B cell (primary cell): ENCODE measurements around the gene PGAP3. TPM values are rescaled to one million over a fixed set of nuclear protein-coding genes. Genes with fewer than 3 reads are reported as not detected.

ENCODE experiments used
- ATAC-seq: fragments of 200-7000 bp; cut with Tn5 transposase; one replicate; pipeline ENCODE4 v1.10.0; 2021; ENCODE audit warnings: low read depth, mild to moderate bottlenecking, moderate number of reproducible peaks, moderate library complexity
- CTCF ChIA-PET: fragments of 350-600 bp; sonication (Branson Sonifier 250); formaldehyde crosslinking; loops from one replicate; lab custom pipeline; 2021; ENCODE audit warnings: antibody characterized with exemption, inconsistent platforms; lab: Charles Lee
- POLR2A ChIA-PET: fragments of 350-600 bp; sonication (Branson Sonifier 250); formaldehyde crosslinking; loops from one replicate; lab custom pipeline; 2021; ENCODE audit warnings: antibody characterized with exemption; lab: Charles Lee
- DNase-seq: peaks from one replicate; pipeline ENCODE4 v3.0.0; 2013
- H2AFZ ChIP-seq: 2 replicates; pipeline ENCODE4 v1.6.1; 2012; ENCODE audit warnings: mild to moderate bottlenecking, low read depth, low read length; ENCODE audit not compliant: insufficient read depth, poor library complexity, severe bottlenecking
- H3K27ac ChIP-seq, 2 donors: 1 replicate in 1 of 2; 2 replicates in 1 of 2; pipeline ENCODE4 v1.5.1; 2012 to 2013; ENCODE audit warnings: low read length in 2 of 2, mild to moderate bottlenecking in 2 of 2, moderate library complexity in 1 of 2
- H3K27me3 ChIP-seq, 4 experiments: fragments of 200-600 bp in 1 of 4; sonication (generic) in 1 of 4; replicated peaks in 1 of 4; 1 replicate in 2 of 4; 2 replicates in 2 of 4; pipeline versions ENCODE4 v1.6.1 to v1.7.0; 2013 to 2016; ENCODE audit warnings: low read length in 3 of 4, mild to moderate bottlenecking in 2 of 4, mixed read lengths in 1 of 4, moderate library complexity in 1 of 4; ENCODE audit not compliant: insufficient read depth in 4 of 4, control insufficient read depth in 3 of 4; ENCODE audit errors: control extremely low read depth in 1 of 4
- H3K36me3 ChIP-seq, 2 experiments: replicated peaks in 1 of 2; 1 replicate in 1 of 2; 2 replicates in 1 of 2; pipeline versions ENCODE4 v1.6.1 to v1.7.1; 2013; ENCODE audit warnings: low read length in 1 of 2; ENCODE audit not compliant: insufficient read depth in 2 of 2, control insufficient read depth in 1 of 2; ENCODE audit errors: control extremely low read depth in 1 of 2, extremely low read depth in 1 of 2
- H3K4me1 ChIP-seq, 2 donors: fragments of 200-600 bp in 1 of 2; sonication (generic) in 1 of 2; 1 replicate in 1 of 2; 2 replicates in 1 of 2; pipeline versions ENCODE4 v1.5.1 to v1.6.1; 2013 to 2017; ENCODE audit warnings: low read length in 2 of 2; ENCODE audit not compliant: control insufficient read depth in 2 of 2, insufficient read depth in 2 of 2
- H3K4me2 ChIP-seq: replicated peaks from 2 replicates; pipeline ENCODE3; 2012; ENCODE audit warnings: mild to moderate bottlenecking, low read depth, low read length; ENCODE audit not compliant: poor library complexity, severe bottlenecking
- H3K4me3 ChIP-seq, 5 experiments: fragments of 200-600 bp in 1 of 5; sonication (generic) in 1 of 5; 1 replicate in 3 of 5; 2 replicates in 2 of 5; pipeline versions ENCODE4 v1.5.1 to v1.7.0; 2011 to 2016; ENCODE audit warnings: low read length in 4 of 5, mild to moderate bottlenecking in 4 of 5, low read depth in 2 of 5, control low read depth in 1 of 5, moderate library complexity in 1 of 5; ENCODE audit not compliant: insufficient read depth in 1 of 5; ENCODE audit errors: control extremely low read depth in 1 of 5, extremely low read depth in 1 of 5
- H3K79me2 ChIP-seq: fragments of 200-600 bp; sonication (generic); one replicate; pipeline ENCODE4 v1.6.0; 2016; ENCODE audit warnings: low read length; ENCODE audit not compliant: control insufficient read depth, insufficient read depth
- H3K9ac ChIP-seq: fragments of 200-600 bp; sonication (generic); 2 replicates; pipeline ENCODE4 v1.6.1; 2017; ENCODE audit warnings: mild to moderate bottlenecking, low read length, moderate library complexity
- H3K9me3 ChIP-seq, 3 donors: one replicate each; pipeline versions ENCODE4 v1.6.1 to v1.7.1; 2013; ENCODE audit warnings: low read length in 2 of 3; ENCODE audit not compliant: control insufficient read depth in 2 of 3, insufficient read depth in 1 of 3; ENCODE audit errors: control extremely low read depth in 1 of 3
- H4K20me1 ChIP-seq: 2 replicates; pipeline ENCODE4 v1.6.0; 2012; ENCODE audit warnings: mild to moderate bottlenecking, low read length; ENCODE audit not compliant: insufficient read depth, control insufficient read depth, poor library complexity, severe bottlenecking
- H3K27ac Mint-ChIP-seq: one replicate; pipeline ENCODE4 v1.8.0; 2021; ENCODE audit warnings: mixed read lengths
- H3K27me3 Mint-ChIP-seq: one replicate; pipeline ENCODE4 v1.8.0; 2021; ENCODE audit warnings: mixed read lengths
- H3K4me1 Mint-ChIP-seq: one replicate; pipeline ENCODE4 v1.8.0; 2021; ENCODE audit warnings: mixed read lengths
- H3K4me3 Mint-ChIP-seq: one replicate; pipeline ENCODE4 v1.8.0; 2021; ENCODE audit warnings: mixed read lengths
- H3K9me3 Mint-ChIP-seq: one replicate; pipeline ENCODE4 v1.8.0; 2022; ENCODE audit warnings: mixed read lengths; ENCODE audit not compliant: insufficient read depth
- CTCF ChIP-seq: fragments of 200-600 bp; IDR thresholded peaks from one replicate; pipeline ENCODE4 v1.8.0; 2022; ENCODE audit warnings: antibody characterized with exemption, mild to moderate bottlenecking
- EZH2 ChIP-seq: IDR thresholded peaks from 2 replicates; pipeline ENCODE4 v1.6.1; 2012; ENCODE audit warnings: borderline replicate concordance, low read depth, mild to moderate bottlenecking, moderate library complexity, low read length; ENCODE audit not compliant: insufficient read depth, poor library complexity, severe bottlenecking
- WGBS: methylation state at CpG from one replicate; pipeline ENCODE4 v1.1.5; 2013; ENCODE audit warnings: missing lambda C conversion rate; ENCODE audit not compliant: insufficient coverage; 5-methylcytosine and 5-hydroxymethylcytosine counted together
- intact Hi-C: fragments of 100-400 bp; cut with micrococcal nuclease; formaldehyde crosslinking; loops from one replicate; pipeline ENCODE4 v1.10.0; 2022
- polyA plus RNA-seq: library from polyadenylated mRNA; depleted of rRNA; stranded (reverse); fragments of >200 nt; gene quantifications from 2 replicates; pipeline ENCODE4 v1.2.3, GENCODE V29; 2012
- total RNA-seq, 2 donors: library from RNA; stranded (reverse); fragments of 120-200 nt in 1 of 2; gene quantifications; 1 replicate in 1 of 2; 2 replicates in 1 of 2; pipeline versions ENCODE4 v1.2.3 to v1.2.4, GENCODE V29; 2013 to 2022

Gene PGAP3
- total and polyA plus RNA-seq, 2 donors (not counting 1 experiment from before 2014, with no cell fraction given): 27.4 to 34.3 TPM

GRCh38 chr17:39622380-39623006 lies 65.4 kb downstream of the PGAP3 start:
- intact Hi-C loops: loop anchor here (1.0 to 5.0 kb wide), 12 partner anchors 15 to 416 kb away; partner anchors contain the start of genes IKZF3, LRRC3C, MIEN1 and ORMDL3
- Histone ChIP-seq H3K79me2 (peaks cover 7% of the 10 kb centered on the region), H3K27ac (no peak overlapping the region), H3K36me3 (no peaks in the 10 kb centered on the region), H3K4me2 (peak overlapping the region; percentile 76), H3K9me3 (no peaks in the 10 kb centered on the region), H4K20me1 (no peaks in the 10 kb centered on the region), H3K4me1 (peaks cover 38 to 51% of the 10 kb centered on the region in 2 donors), H3K9ac (peak overlapping the region; percentile 8), H3K4me3 (peak overlapping the region in 4 of 5 experiments; percentile 14 to 38 (median 29)), H2AFZ (peak overlapping the region; percentile 69), H3K27me3 (peaks cover 0 to 29% (median 12%) of the 10 kb centered on the region in 4 experiments)
- POLR2A ChIA-PET: interaction anchor here (0.6 to 0.9 kb wide), 3 partner anchors 133 to 358 kb away, joined by 3 to 7 read pairs (median 3); partner anchors contain the start of gene PSMD3
- DNase-seq (no peak), ATAC-seq (peak; percentile 2)
- TF ChIP-seq CTCF (no peak), EZH2 (no peak)
- Mint-ChIP-seq H3K4me3 (peak overlapping the region; percentile 84), H3K4me1 (peaks cover 34% of the 10 kb centered on the region), H3K27ac (peak overlapping the region; percentile 75), H3K27me3 (peaks cover 7% of the 10 kb centered on the region), H3K9me3 (no peaks in the 10 kb centered on the region)
- 62% methylated on average over 5 of the region's 16 CpGs for WGBS
- CTCF ChIA-PET: interaction anchor here (0.8 to 13.0 kb wide), 57 partner anchors 8 to 596 kb away, joined by 3 to 262 read pairs (median 6); partner anchors contain the start of genes MED24, MIEN1, NEUROD2 and NR1D1
